ENCODE data around the gene EME2. TPM values are rescaled to one million over a fixed set of nuclear protein-coding genes. Genes with fewer than 3 reads are reported as not detected.

EME2 gene
- total and polyA plus RNA-seq, 9 donors, result 0.83 to 19.2 (median 13.7) TPM

DNA sequence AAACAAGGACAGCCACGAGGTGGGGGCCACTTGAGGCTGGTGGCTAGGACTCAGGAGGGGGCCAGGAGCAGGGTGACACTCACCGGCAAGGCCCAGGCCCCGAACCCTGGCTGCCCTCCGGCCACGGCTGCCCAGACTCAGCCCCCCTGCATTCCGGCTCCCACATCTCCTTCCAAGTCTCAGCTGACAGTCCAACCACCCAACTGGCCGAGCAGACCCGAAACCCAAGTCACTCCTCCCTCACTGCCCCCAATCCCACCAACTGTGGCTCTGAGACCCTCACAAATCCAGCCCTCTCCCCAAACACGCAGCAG lies 44.6 kb downstream of the EME2 start:
- H3K4me3 ChIP-seq, result no peak overlapping the region
- TF ChIP-seq EP300 (IDR thresholded peaks at IDR 0.05), result no peak
- TF ChIP-seq, protein P1, sequence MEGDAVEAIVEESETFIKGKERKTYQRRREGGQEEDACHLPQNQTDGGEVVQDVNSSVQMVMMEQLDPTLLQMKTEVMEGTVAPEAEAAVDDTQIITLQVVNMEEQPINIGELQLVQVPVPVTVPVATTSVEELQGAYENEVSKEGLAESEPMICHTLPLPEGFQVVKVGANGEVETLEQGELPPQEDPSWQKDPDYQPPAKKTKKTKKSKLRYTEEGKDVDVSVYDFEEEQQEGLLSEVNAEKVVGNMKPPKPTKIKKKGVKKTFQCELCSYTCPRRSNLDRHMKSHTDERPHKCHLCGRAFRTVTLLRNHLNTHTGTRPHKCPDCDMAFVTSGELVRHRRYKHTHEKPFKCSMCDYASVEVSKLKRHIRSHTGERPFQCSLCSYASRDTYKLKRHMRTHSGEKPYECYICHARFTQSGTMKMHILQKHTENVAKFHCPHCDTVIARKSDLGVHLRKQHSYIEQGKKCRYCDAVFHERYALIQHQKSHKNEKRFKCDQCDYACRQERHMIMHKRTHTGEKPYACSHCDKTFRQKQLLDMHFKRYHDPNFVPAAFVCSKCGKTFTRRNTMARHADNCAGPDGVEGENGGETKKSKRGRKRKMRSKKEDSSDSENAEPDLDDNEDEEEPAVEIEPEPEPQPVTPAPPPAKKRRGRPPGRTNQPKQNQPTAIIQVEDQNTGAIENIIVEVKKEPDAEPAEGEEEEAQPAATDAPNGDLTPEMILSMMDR (IDR thresholded peaks at IDR 0.05), result no peak
- TF ChIP-seq POLR2A (IDR thresholded peaks at IDR 0.05), result no peak
- 91 to 92% (median 92%) methylated on average over 7 to 9 of the region's 9 CpGs for WGBS, 3 donors
- intact Hi-C loops (cut with DNase I), result no loop called here
- H3K9me3 ChIP-seq, result no peaks in the 10 kb centered on the region
- no peak for DNase-seq
- H3K27me3 ChIP-seq, result no peaks in the 10 kb centered on the region
- no peaks in the 10 kb centered on the region for H3K4me1 ChIP-seq (ENCODE audit: insufficient read depth)
- H3K27ac ChIP-seq, result no peak overlapping the region
- H3K36me3 ChIP-seq, result no peaks in the 10 kb centered on the region

- TF ChIP-seq EP300 (IDR thresholded peaks at IDR 0.05) (no peak), POLR2A (IDR thresholded peaks at IDR 0.05) (no peak)
- TF ChIP-seq, protein P1 (IDR thresholded peaks at IDR 0.05), result no peak
- Histone ChIP-seq H3K4me3 (no peak overlapping the region), H3K36me3 (no peaks in the 10 kb centered on the region), H3K27ac (no peak overlapping the region), H3K9me3 (no peaks in the 10 kb centered on the region), H3K27me3 (no peaks in the 10 kb centered on the region), H3K4me1 (ENCODE audit: insufficient read depth) (no peaks in the 10 kb centered on the region)
- 89 to 94% (median 91%) methylated on average over 17 of the region's 17 CpGs for WGBS, 3 donors
- no peak for DNase-seq
- intact Hi-C loops (cut with DNase I), result no loop called here
Observed at GRCh38 chr16:1817716-1818115, 45.1 kb downstream of the EME2 start.

GRCh38 chr16:1818204-1818872 lies 45.7 kb downstream of the EME2 start:
- Histone ChIP-seq H3K27me3 (no peaks in the 10 kb centered on the region), H3K4me1 (ENCODE audit: insufficient read depth) (no peaks in the 10 kb centered on the region), H3K27ac (no peak overlapping the region), H3K9me3 (no peaks in the 10 kb centered on the region), H3K4me3 (no peak overlapping the region), H3K36me3 (no peaks in the 10 kb centered on the region)
- TF ChIP-seq EP300 (IDR thresholded peaks at IDR 0.05) (no peak), POLR2A (IDR thresholded peaks at IDR 0.05) (no peak)
- TF ChIP-seq, protein P1 (IDR thresholded peaks at IDR 0.05), result no peak
- 88 to 94% (median 92%) methylated on average over 24 to 27 of the region's 27 CpGs for WGBS, 3 donors
- peak in 1 of 5 donors; percentile 32 for DNase-seq
- intact Hi-C loops (cut with DNase I), result no loop called here

GRCh38 chr16:1818873-1819525 lies 46.4 kb downstream of the EME2 start:
- H3K27ac ChIP-seq, result no peak overlapping the region
- intact Hi-C loops (cut with DNase I), result no loop called here
- no peaks in the 10 kb centered on the region for H3K27me3 ChIP-seq
- no peak for TF ChIP-seq POLR2A (IDR thresholded peaks at IDR 0.05)
- TF ChIP-seq, protein P1 (IDR thresholded peaks at IDR 0.05), result no peak
- no peak overlapping the region for H3K4me3 ChIP-seq
- peak in 2 of 5 donors; percentile 17 to 23 for DNase-seq
- 90 to 93% (median 91%) methylated on average over 28 to 35 of the region's 35 CpGs for WGBS, 3 donors
- H3K9me3 ChIP-seq, result no peaks in the 10 kb centered on the region
- no peaks in the 10 kb centered on the region for H3K4me1 ChIP-seq (ENCODE audit: insufficient read depth)
- no peaks in the 10 kb centered on the region for H3K36me3 ChIP-seq
